Right cardiac atrium (tissue), 5 donors: Measurements from ENCODE around the gene MAPK11. TPM values are rescaled to one million over a fixed set of nuclear protein-coding genes. Genes with fewer than 3 reads are reported as not detected.
A peak's percentile ranks its signal among the peaks of the same experiment; 100 is the strongest.

ENCODE experiments used
- ATAC-seq, 2 donors: fragments of 200-7000 bp; cut with Tn5 transposase; one replicate each; pipeline versions ENCODE4 v1.8.0 to v1.9.1; 2020; ENCODE audit warnings: moderate library complexity in 2 of 2, mild to moderate bottlenecking in 1 of 2
- DNase-seq, 3 donors: peaks; one replicate each; pipeline ENCODE4 v3.0.0-alpha.2; 2020
- H3K27ac ChIP-seq: one replicate; pipeline ENCODE4 v1.5.1; 2013; ENCODE audit warnings: mild to moderate bottlenecking, low read length, control low read depth, moderate library complexity
- H3K27me3 ChIP-seq: one replicate; pipeline ENCODE4 v1.6.1; 2013; ENCODE audit not compliant: control insufficient read depth, insufficient read depth
- H3K4me1 ChIP-seq: one replicate; pipeline ENCODE4 v1.6.1; 2013; ENCODE audit warnings: low read length; ENCODE audit not compliant: control insufficient read depth, insufficient read depth
- H3K4me3 ChIP-seq: one replicate; pipeline ENCODE4 v1.5.1; 2013; ENCODE audit warnings: low read length, control low read depth
- H3K9me3 ChIP-seq: one replicate; pipeline ENCODE4 v1.6.1; 2013; ENCODE audit warnings: low read length; ENCODE audit not compliant: control insufficient read depth
- WGBS: extraction: QIAGEN DNeasy Blood & Tissue Kit; methylation state at CpG from one replicate; pipeline ENCODE4 v1.1.7; 2013; 5-methylcytosine and 5-hydroxymethylcytosine counted together
- intact Hi-C, 4 donors: fragments of 100-400 bp; cut with DNase I; formaldehyde crosslinking; loops; one replicate each; pipeline versions ENCODE4 v1.11.0 to v1.14.0; 2022 to 2023
- polyA plus RNA-seq: library from polyadenylated mRNA; stranded (reverse); fragments of 200-250 nt; gene quantifications from one replicate; pipeline ENCODE4 v1.2.3, GENCODE V29; 2013
- total RNA-seq, 4 donors: library from RNA; stranded (reverse); fragmentation: NEBNext Ultra II Directional; extraction: Animal tissue kit (Norgen Biotek cat#: 25700); gene quantifications; one replicate each; pipeline ENCODE4 v1.2.1, GENCODE V29; 2021
- donor health status: healthy with polysubstance abuse.
- donor health status: DM: no; HTN: yes; CAD: no.
- donor health status: DM: no; HTN: no; CAD: no.
- donor health status: DM: no; HTN: yes; CAD: no; lungs with severe emphysema.
- donor health status: DM: yes; HTN: yes; CAD: no.

MAPK11 gene
- total and polyA plus RNA-seq, 5 donors, result 6.4 to 8.8 (median 7.5) TPM

DNA sequence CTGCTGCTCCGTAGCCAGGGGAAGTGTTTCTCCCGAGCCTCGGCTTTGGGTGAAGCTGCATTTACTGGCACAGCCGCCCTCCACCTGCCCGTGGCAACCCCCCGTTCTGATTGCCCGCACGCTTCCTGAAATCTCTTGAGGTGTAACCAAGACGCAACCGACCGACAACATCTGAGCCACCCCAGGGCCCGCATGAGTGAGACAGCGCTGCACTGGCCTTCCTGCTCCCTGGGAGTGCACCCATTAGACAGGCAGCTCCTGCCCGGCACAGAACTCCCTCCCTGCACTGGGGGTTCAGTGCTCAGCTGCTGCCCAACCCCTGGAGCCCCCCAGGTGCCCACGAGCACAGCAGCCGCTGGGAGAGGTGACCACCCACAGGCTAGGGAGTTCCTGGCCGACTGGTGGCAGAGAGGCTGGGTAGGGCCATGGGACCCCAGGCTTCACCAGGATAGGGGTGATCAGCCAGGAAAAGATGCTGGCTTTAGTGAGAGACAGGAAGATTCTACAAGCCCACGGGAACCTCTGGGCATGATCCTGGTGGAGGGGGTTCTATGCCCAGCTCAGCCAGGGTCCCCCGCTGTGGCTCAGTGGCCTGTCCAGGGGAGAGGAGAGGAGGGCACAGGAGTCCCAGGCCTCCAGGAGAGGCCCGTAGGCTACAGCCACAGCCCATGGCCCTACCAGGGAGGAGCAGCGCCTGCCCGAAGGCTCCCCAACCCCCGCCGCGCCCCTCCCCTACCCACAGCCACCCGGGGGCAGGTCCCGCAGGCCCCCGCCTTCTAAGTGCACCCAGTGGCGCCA, 22.7 kb upstream of the MAPK11 start:
- no peak for ATAC-seq

DNA sequence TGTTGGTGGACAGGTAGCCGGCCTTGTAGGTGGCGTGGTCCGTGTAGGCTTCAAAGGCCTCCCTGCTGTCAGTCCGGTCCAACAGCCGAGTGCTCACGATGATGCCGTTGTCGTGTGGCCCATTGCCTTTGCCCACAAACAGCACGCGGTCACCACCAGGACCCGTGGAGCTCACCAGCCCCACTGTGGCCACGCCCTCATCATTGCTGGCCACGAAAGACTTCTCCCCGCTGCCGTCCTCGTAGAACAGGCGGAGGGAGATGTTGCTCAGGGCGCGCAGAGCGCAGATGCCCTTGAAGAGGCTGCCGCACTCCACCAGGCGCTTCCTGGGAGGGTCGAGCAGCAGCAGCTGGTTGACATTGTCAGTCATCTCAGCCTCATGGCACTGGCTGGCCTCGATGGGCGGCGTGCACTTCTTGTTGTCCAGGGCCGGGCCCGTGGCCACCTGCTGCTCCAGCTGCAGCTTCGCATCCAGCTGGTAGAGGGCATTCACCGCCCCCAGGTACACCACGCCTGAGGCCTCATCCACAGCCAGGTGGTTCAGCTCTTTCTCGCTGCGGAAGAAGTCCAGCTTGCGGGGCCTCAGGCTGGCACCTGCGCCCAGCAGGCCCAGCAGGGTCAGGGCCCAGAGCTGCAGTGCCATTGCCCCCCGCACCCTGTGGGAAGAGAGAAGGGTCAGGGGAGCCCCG, 19.9 kb upstream of the MAPK11 start:
- H3K9me3 ChIP-seq, result no peaks in the 10 kb centered on the region
- no peaks in the 10 kb centered on the region for H3K27me3 ChIP-seq
- no peak for DNase-seq
- intact Hi-C loops, result no loop called here
- H3K4me3 ChIP-seq, result no peak overlapping the region
- peaks cover 11% of the 10 kb centered on the region for H3K4me1 ChIP-seq
- 90% methylated on average over 37 of the region's 37 CpGs for WGBS
- no peak overlapping the region for H3K27ac ChIP-seq
- no peak for ATAC-seq

More for the DNA sequence above, 22.7 kb upstream of the MAPK11 start:
- intact Hi-C loops, result no loop called here
- Histone ChIP-seq H3K4me3 (peak overlapping the region; percentile 2), H3K27ac (peak overlapping the region; percentile 90), H3K27me3 (no peaks in the 10 kb centered on the region), H3K4me1 (peaks cover 11% of the 10 kb centered on the region), H3K9me3 (no peaks in the 10 kb centered on the region)
- 40% methylated on average over 29 of the region's 29 CpGs for WGBS
- DNase-seq, result no peak

DNA sequence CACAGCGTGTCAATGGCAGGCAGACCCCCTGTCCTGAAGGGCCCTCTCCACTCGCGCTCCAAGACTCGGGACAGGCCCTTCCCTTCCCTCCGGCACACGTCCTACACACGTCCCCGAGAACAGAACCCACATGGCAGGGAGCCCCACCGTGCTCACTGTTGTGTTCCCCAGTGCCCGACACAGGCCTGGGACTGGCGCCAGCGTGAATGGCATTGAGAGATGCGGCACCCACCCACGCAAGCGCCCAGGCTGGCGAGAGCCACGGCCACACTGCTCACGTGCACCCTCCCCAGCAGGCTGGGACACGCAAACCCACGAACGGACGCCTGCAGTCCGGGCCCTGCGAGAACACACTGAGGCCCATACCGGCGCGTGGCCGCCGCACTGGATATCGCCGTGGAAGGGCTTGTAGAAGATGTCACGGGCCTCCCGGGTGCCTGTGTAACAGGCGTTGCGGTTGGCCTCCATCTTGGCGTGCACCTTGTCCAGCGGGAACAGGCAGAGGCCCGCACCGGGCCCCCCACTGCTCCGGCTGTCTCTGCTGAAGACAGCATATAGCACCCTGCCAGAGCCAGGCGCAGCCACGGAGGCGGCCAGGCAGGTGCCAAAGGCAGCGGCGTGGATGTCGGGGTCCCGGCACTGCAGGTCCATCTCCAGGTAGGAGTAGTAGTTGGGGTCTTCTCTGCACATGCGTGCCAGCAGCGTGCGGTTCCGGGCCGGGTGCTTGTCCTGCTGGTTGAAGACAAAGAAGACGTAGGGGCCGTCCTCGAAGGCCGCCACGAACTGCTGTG, 19.2 kb upstream of the MAPK11 start:
- DNase-seq (no peak), ATAC-seq (no peak)
- Histone ChIP-seq H3K27me3 (no peaks in the 10 kb centered on the region), H3K4me3 (no peak overlapping the region), H3K9me3 (no peaks in the 10 kb centered on the region), H3K27ac (no peak overlapping the region), H3K4me1 (peaks cover 10% of the 10 kb centered on the region)
- intact Hi-C loops, result no loop called here
- 90% methylated on average over 57 of the region's 57 CpGs for WGBS

DNA sequence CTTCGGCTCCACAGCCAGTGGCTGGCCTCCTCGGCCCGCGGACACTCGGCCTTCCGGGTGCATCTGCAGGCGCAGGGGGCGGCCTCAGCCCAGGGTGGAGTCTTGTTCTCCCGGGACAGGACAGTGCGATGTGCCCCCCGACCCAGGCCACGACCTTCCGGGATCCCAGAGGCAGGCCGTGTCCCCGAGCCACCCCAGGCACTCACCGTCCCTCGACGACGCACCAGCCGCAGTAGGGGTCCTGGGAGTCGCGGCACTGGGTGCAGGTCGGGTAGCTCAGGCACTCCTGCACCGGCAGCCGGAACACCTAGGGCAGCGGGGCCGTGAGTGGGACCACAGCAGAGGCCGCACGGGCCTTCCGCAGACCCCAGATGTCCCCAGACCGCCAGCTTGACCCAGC, 17.6 kb upstream of the MAPK11 start:
- Histone ChIP-seq H3K4me1 (peaks cover 2% of the 10 kb centered on the region), H3K27ac (no peak overlapping the region), H3K4me3 (no peak overlapping the region), H3K27me3 (no peaks in the 10 kb centered on the region), H3K9me3 (no peaks in the 10 kb centered on the region)
- ATAC-seq (no peak), DNase-seq (no peak)
- 92% methylated on average over 31 of the region's 31 CpGs for WGBS
- intact Hi-C loops, result no loop called here

DNA sequence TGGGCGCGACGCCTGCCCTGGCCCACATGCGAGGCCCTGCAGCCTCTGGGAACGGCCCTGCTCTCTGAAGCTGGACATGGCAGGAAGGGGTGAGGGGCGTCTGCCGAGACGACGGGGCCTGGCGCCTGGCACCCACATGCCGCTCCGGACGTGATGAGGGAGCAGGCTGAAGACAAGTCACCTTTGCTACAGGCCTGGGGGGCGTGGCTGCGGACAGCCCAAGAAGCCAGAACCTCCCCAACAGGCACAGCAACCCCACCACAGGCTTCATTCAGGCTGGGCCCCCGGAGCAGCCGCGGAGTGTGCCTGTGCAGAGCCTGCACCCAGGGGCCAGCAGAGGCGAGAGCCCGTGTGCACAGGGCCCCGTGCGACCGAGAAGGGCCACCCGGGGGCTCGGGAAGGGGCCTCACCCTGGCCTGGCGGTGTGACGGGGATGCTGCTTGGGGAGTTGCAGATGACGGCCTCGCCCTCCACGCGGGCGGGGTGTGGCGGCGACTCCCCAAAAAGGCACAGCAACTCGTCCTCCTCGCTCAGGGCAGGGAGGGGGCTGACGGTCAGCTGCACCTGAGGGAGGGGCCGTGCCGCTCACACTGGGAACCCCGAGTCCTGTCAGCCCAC, 16.6 kb upstream of the MAPK11 start:
- H3K27ac ChIP-seq, result no peak overlapping the region
- no peak overlapping the region for H3K4me3 ChIP-seq
- no peaks in the 10 kb centered on the region for H3K27me3 ChIP-seq
- H3K4me1 ChIP-seq, result no peaks in the 10 kb centered on the region
- DNase-seq (no peak), ATAC-seq (no peak)
- intact Hi-C loops, result no loop called here
- H3K9me3 ChIP-seq, result no peaks in the 10 kb centered on the region
- 90% methylated on average over 40 of the region's 40 CpGs for WGBS

DNA sequence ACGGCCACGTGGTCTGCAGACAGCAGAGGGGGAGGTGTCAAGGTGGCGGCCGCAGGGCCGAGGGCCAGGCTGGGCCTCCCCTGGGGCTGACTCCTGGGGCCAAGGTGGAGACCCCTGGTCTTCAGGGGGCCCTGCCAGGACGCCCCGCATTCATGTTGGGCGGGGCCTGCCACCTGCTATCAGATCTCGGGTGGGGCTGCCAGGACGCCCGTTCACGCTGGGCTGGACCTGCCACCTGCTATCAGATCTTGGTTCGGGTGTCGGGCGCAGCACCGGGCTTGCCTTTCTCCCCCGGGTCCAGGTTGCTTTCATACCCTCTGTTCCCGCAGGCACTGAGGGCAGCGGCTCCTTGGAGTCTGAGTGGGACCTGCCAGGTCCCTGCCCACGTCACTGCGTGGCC, 16.1 kb upstream of the MAPK11 start:
- Histone ChIP-seq H3K27me3 (no peaks in the 10 kb centered on the region), H3K9me3 (no peaks in the 10 kb centered on the region), H3K4me1 (no peaks in the 10 kb centered on the region), H3K4me3 (no peak overlapping the region), H3K27ac (no peak overlapping the region)
- 87% methylated on average over 21 of the region's 21 CpGs for WGBS
- DNase-seq (no peak), ATAC-seq (no peak)
- intact Hi-C loops, result no loop called here

DNA sequence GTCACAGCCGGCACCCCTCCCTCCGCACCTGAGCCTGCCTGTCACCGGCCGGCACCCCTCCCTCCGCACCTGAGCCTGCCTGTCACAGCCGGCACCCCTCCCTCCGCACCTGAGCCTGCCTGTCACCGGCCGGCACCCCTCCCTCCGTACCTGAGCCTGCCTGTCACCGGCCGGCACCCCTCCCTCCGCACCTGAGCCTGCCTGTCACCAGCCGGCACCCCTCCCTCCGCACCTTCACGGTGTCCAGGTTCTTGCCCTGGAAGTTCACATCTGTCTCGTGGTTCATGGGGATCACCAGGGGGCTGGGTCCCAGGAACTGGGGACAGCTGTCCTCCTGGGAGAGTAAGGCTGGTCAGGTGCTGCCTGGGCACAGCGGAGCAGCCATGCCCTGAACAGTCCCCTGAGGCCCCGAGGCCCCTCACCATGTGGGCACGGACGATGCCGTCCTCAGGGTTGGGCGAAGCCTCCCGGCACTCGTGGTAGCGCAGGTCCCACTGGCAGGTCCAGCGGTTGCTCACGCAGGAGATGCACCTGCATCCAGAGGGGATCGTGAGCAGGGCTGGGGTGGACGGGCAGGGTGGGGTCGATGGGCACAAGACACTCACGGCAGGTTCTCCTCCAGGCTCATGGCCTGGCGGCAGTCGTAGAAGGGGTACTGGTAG, 15.5 kb upstream of the MAPK11 start:
- ATAC-seq, result no peak
- no peaks in the 10 kb centered on the region for H3K9me3 ChIP-seq
- no peaks in the 10 kb centered on the region for H3K4me1 ChIP-seq
- H3K27ac ChIP-seq, result no peak overlapping the region
- intact Hi-C loops, result no loop called here
- DNase-seq, result no peak
- WGBS, result 94% methylated on average over 29 of the region's 34 CpGs
- no peaks in the 10 kb centered on the region for H3K27me3 ChIP-seq
- H3K4me3 ChIP-seq, result no peak overlapping the region

DNA sequence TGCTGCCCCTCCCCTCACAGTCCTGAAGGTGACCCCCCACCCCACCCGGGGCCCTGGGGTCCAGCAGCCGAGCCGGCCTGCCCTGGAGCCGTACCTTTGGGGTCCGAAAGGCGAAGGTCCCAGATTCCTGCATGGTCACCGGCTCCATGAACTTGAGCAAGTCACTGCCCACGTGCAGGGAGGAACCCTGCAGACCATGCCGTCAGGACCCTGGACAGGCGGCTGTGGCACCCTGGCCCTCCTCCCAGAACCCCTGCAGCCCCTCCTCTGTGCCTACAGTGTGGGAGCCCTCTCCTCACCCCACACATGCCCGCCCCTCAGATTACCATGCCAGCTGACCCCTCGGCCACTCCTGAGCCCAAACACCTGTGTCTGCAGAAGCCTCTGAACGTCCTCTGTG, 14.3 kb upstream of the MAPK11 start:
- no peaks in the 10 kb centered on the region for H3K4me1 ChIP-seq
- H3K27ac ChIP-seq, result no peak overlapping the region
- no peak overlapping the region for H3K4me3 ChIP-seq
- no peaks in the 10 kb centered on the region for H3K9me3 ChIP-seq
- WGBS, result 87% methylated on average over 13 of the region's 13 CpGs
- no peaks in the 10 kb centered on the region for H3K27me3 ChIP-seq
- intact Hi-C loops, result no loop called here
- no peak for ATAC-seq
- no peak for DNase-seq

DNA sequence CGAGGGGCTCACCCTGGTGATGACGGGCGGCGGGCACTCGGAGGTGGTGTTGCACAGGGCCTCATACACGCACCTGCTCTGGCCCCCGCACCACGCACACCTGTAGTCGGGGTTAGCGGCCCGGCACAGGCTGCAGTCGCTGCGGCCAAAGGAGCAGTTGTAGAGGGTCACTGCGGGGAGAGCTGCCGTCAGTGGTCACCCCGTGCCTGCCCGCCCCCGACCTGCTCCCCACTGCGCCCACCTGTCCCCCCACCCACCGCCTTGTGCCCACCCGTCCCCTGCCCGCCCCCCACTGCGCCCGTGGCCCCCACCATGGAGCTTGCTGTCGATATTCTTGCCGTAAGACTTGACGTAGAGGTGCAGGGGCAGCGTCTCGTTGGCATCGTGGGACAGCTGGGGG, 13.6 kb upstream of the MAPK11 start:
- no peaks in the 10 kb centered on the region for H3K4me1 ChIP-seq
- no peak for DNase-seq
- no peak overlapping the region for H3K4me3 ChIP-seq
- H3K27me3 ChIP-seq, result no peaks in the 10 kb centered on the region
- no peaks in the 10 kb centered on the region for H3K9me3 ChIP-seq
- no peak overlapping the region for H3K27ac ChIP-seq
- intact Hi-C loops, result no loop called here
- WGBS, result 94% methylated on average over 30 of the region's 30 CpGs
- no peak for ATAC-seq

DNA sequence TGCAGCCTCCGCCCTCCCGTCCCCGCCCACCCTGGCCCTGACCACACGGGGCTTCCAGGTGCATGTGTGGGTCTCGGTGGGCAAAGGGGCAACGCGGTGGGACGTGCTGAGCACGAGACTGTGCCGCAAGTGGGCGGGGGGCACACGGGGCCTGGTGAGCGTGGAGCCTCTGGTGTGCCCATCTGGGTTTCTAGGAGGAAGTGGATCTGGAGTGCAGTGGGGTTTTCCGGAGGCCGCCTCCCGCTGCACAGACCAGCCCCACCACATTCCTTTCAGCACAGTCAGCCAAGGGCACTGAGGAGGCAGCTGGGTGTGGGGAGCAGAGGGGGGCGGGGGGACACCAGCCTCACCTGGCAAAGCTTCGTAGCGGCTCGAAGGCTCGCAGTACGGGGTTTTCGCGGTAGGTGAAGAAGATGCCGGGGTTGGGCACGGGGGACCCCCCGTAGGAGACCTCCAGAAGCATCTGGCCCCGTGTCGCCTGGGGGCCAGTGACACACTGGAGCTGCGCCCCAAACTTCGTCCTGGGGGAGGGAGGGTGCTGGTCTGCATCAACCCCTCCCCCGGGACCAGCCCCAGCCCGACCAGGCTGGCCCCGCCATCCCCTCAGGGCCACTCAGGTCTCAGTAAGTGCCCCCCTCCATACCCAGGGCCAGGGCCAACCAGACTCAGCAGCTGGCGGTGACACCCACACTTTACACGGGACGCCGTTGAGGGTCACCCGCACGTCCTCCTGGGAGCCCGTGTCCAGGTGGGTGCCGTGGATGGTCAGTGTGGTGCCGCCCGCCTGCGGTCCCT, 12.4 kb upstream of the MAPK11 start:
- intact Hi-C loops, result no loop called here
- Histone ChIP-seq H3K27me3 (no peaks in the 10 kb centered on the region), H3K27ac (peak overlapping the region; percentile 32), H3K9me3 (no peaks in the 10 kb centered on the region), H3K4me3 (no peak overlapping the region), H3K4me1 (no peaks in the 10 kb centered on the region)
- no peak for DNase-seq
- 80% methylated on average over 45 of the region's 45 CpGs for WGBS
- ATAC-seq, result peak; percentile 20 to 27
